Karpas-422 (cell line): ENCODE data around the gene MYH16. TPM values are rescaled to one million over a fixed set of nuclear protein-coding genes. Genes with fewer than 3 reads are reported as not detected.
"Not testable (repeated sequence)": the region's sequence is repeated elsewhere in the genome, so short reads cannot be mapped to it uniquely, and the experiment has no call there.

ENCODE experiments used
- DNase-seq: peaks from one replicate; pipeline ENCODE4 v3.0.0-alpha.2; 2015
- H2AFZ ChIP-seq: fragments of 200-600 bp; sonication (generic); 2 replicates; pipeline ENCODE4 v1.6.1; 2014; ENCODE audit warnings: antibody characterized with exemption, low read length, mixed read lengths
- H3K27ac ChIP-seq: fragments of 200-600 bp; sonication (generic); 2 replicates; pipeline ENCODE4 v1.5.1; 2014; ENCODE audit warnings: mild to moderate bottlenecking, low read length, moderate library complexity
- H3K27me3 ChIP-seq: fragments of 200-600 bp; sonication (generic); 2 replicates; pipeline ENCODE4 v1.6.1; 2014; ENCODE audit warnings: low read length, mixed read lengths
- H3K36me3 ChIP-seq: fragments of 200-600 bp; sonication (generic); 2 replicates; pipeline ENCODE4 v1.6.1; 2014; ENCODE audit warnings: low read length, mixed read lengths; ENCODE audit not compliant: insufficient read depth
- H3K4me1 ChIP-seq: fragments of 200-600 bp; sonication (generic); 2 replicates; pipeline ENCODE4 v1.6.1; 2014; ENCODE audit warnings: mild to moderate bottlenecking, low read length, mixed read lengths
- H3K4me2 ChIP-seq: fragments of 200-600 bp; sonication (generic); 2 replicates; pipeline ENCODE4 v1.6.1; 2014; ENCODE audit warnings: low read length, low read depth, mild to moderate bottlenecking; ENCODE audit not compliant: poor library complexity, severe bottlenecking
- H3K4me3 ChIP-seq: fragments of 200-600 bp; sonication (generic); 2 replicates; pipeline ENCODE4 v1.5.1; 2014; ENCODE audit warnings: mild to moderate bottlenecking, antibody characterized with exemption, low read length, mixed read lengths
- H3K79me2 ChIP-seq: fragments of 200-600 bp; sonication (generic); 2 replicates; pipeline ENCODE4 v1.6.1; 2014; ENCODE audit warnings: mild to moderate bottlenecking, low read length, mixed read lengths
- H3K9ac ChIP-seq: fragments of 200-600 bp; sonication (generic); 2 replicates; pipeline ENCODE4 v1.6.0; 2014; ENCODE audit warnings: low read length
- H3K9me2 ChIP-seq: fragments of 200-600 bp; sonication (generic), shearing (Covaris generic); replicated peaks from 2 replicates; pipeline ENCODE4 v1.6.0; 2014; ENCODE audit warnings: mild to moderate bottlenecking, low read length, moderate library complexity; ENCODE audit not compliant: insufficient read depth
- H3K9me3 ChIP-seq: fragments of 300-700, 200-600 bp; sonication (generic); 2 replicates; pipeline ENCODE4 v1.6.1; 2014; ENCODE audit warnings: low read length, mixed read lengths
- H4K20me1 ChIP-seq: fragments of 200-600 bp; sonication (generic); 2 replicates; pipeline ENCODE4 v1.6.1; 2014; ENCODE audit warnings: mild to moderate bottlenecking, antibody characterized with exemption, low read length, low read depth; ENCODE audit not compliant: insufficient read depth
- total RNA-seq: library from RNA; depleted of rRNA; stranded (reverse); fragments of >200 nt; shearing (Covaris generic); gene quantifications from 2 replicates; pipeline ENCODE4 v1.2.3, GENCODE V29; 2014; ENCODE audit warnings: low replicate concordance

Gene MYH16
- total RNA-seq, 1 experiment from 2014 or later: not detected

GRCh38 chr7:99311702-99312101 is 39.1 kb downstream of the MYH16 start:
- H3K9ac ChIP-seq: no peak overlapping the region
- H3K27ac ChIP-seq: no peak overlapping the region
- H2AFZ ChIP-seq: no peak overlapping the region
- no peaks in the 10 kb centered on the region for H3K9me2 ChIP-seq
- no peaks in the 10 kb centered on the region for H3K27me3 ChIP-seq
- H4K20me1 ChIP-seq: no peaks in the 10 kb centered on the region
- no peak overlapping the region for H3K4me2 ChIP-seq
- no peaks in the 10 kb centered on the region for H3K36me3 ChIP-seq
- no peaks in the 10 kb centered on the region for H3K9me3 ChIP-seq
- DNase-seq: no peak
- peaks cover 15% of the 10 kb centered on the region for H3K4me1 ChIP-seq
- H3K4me3 ChIP-seq: no peak overlapping the region
- no peaks in the 10 kb centered on the region for H3K79me2 ChIP-seq

GRCh38 chr7:99312316-99313203 is 39.9 kb downstream of the MYH16 start:
- H4K20me1 ChIP-seq: no peaks in the 10 kb centered on the region
- no peaks in the 10 kb centered on the region for H3K36me3 ChIP-seq
- no peaks in the 10 kb centered on the region for H3K9me3 ChIP-seq
- H3K79me2 ChIP-seq: no peaks in the 10 kb centered on the region
- H3K4me2 ChIP-seq: no peak overlapping the region
- no peak overlapping the region for H3K9ac ChIP-seq
- no peak overlapping the region for H2AFZ ChIP-seq
- H3K27me3 ChIP-seq: no peaks in the 10 kb centered on the region
- peak; percentile 92 for DNase-seq
- no peak overlapping the region for H3K27ac ChIP-seq
- H3K9me2 ChIP-seq: no peaks in the 10 kb centered on the region
- no peak overlapping the region for H3K4me3 ChIP-seq
- H3K4me1 ChIP-seq: peaks cover 15% of the 10 kb centered on the region

GRCh38 chr7:99313204-99313573 is 40.5 kb downstream of the MYH16 start:
- H3K27me3 ChIP-seq: no peaks in the 10 kb centered on the region
- H3K4me3 ChIP-seq: no peak overlapping the region
- no peaks in the 10 kb centered on the region for H3K9me2 ChIP-seq
- no peak overlapping the region for H3K27ac ChIP-seq
- no peak overlapping the region for H2AFZ ChIP-seq
- no peak for DNase-seq
- H3K36me3 ChIP-seq: no peaks in the 10 kb centered on the region
- no peaks in the 10 kb centered on the region for H3K79me2 ChIP-seq
- H3K4me2 ChIP-seq: no peak overlapping the region
- no peak overlapping the region for H3K9ac ChIP-seq
- no peaks in the 10 kb centered on the region for H4K20me1 ChIP-seq
- no peaks in the 10 kb centered on the region for H3K9me3 ChIP-seq
- H3K4me1 ChIP-seq: peaks cover 12% of the 10 kb centered on the region

GRCh38 chr7:99314504-99314903 is 41.9 kb downstream of the MYH16 start:
- no peaks in the 10 kb centered on the region for H3K79me2 ChIP-seq
- no peak overlapping the region for H3K4me3 ChIP-seq
- H3K9me2 ChIP-seq: no peaks in the 10 kb centered on the region
- no peaks in the 10 kb centered on the region for H3K36me3 ChIP-seq
- H3K9ac ChIP-seq: no peak overlapping the region
- DNase-seq: no peak
- H2AFZ ChIP-seq: no peak overlapping the region
- H4K20me1 ChIP-seq: no peaks in the 10 kb centered on the region
- H3K9me3 ChIP-seq: no peaks in the 10 kb centered on the region
- no peaks in the 10 kb centered on the region for H3K27me3 ChIP-seq
- no peak overlapping the region for H3K4me2 ChIP-seq
- peaks cover 10% of the 10 kb centered on the region for H3K4me1 ChIP-seq
- no peak overlapping the region for H3K27ac ChIP-seq

GRCh38 chr7:99320371-99320770 is 47.7 kb downstream of the MYH16 start:
- Histone ChIP-seq H3K9me3 (no peaks in the 10 kb centered on the region), H3K4me3 (no peak overlapping the region), H2AFZ (no peak overlapping the region), H3K9ac (no peak overlapping the region), H4K20me1 (no peaks in the 10 kb centered on the region), H3K27ac (no peak overlapping the region), H3K27me3 (no peaks in the 10 kb centered on the region), H3K79me2 (peaks cover 6% of the 10 kb centered on the region; the same call in 1 of the 2 replicates), H3K36me3 (no peaks in the 10 kb centered on the region), H3K4me2 (no peak overlapping the region), H3K9me2 (no peaks in the 10 kb centered on the region), H3K4me1 (peaks cover 9% of the 10 kb centered on the region)
- no peak for DNase-seq

GRCh38 chr7:99322659-99323058 is 50.0 kb downstream of the MYH16 start:
- H3K4me1 ChIP-seq: peaks cover 20% of the 10 kb centered on the region
- H3K36me3 ChIP-seq, H3K9me2 ChIP-seq, H3K27me3 ChIP-seq, H3K4me3 ChIP-seq, H2AFZ ChIP-seq, H3K9me3 ChIP-seq, H3K27ac ChIP-seq, H4K20me1 ChIP-seq, DNase-seq, H3K9ac ChIP-seq, H3K4me2 ChIP-seq: not testable (repeated sequence)
- peaks cover 27% of the 10 kb centered on the region for H3K79me2 ChIP-seq

- H2AFZ ChIP-seq: no peak overlapping the region
- no peaks in the 10 kb centered on the region for H3K27me3 ChIP-seq
- peak overlapping the region; percentile 89 for H3K4me3 ChIP-seq
- H3K9ac ChIP-seq: peak overlapping the region; percentile 93
- H3K27ac ChIP-seq: no peak overlapping the region
- no peaks in the 10 kb centered on the region for H3K9me3 ChIP-seq
- H4K20me1 ChIP-seq: peaks cover 10% of the 10 kb centered on the region; the same call in 1 of the 2 replicates
- no peaks in the 10 kb centered on the region for H3K36me3 ChIP-seq
- peak overlapping the region; percentile 92 for H3K4me2 ChIP-seq
- H3K4me1 ChIP-seq: peaks cover 34% of the 10 kb centered on the region
- H3K9me2 ChIP-seq: no peaks in the 10 kb centered on the region
- no peak for DNase-seq
- peaks cover 44% of the 10 kb centered on the region for H3K79me2 ChIP-seq
These were observed 51.9 kb downstream of the MYH16 start for GRCh38 chr7:99324559-99324958.

- Histone ChIP-seq H3K4me3 (peak overlapping the region; percentile 89), H3K36me3 (no peaks in the 10 kb centered on the region), H3K27ac (peak overlapping the region; percentile 29; the same call in 1 of the 2 replicates), H4K20me1 (peaks cover 10% of the 10 kb centered on the region; the same call in 1 of the 2 replicates), H3K27me3 (no peaks in the 10 kb centered on the region), H2AFZ (peak overlapping the region; percentile 58; the same call in 1 of the 2 replicates), H3K4me2 (peak overlapping the region; percentile 92), H3K9me3 (no peaks in the 10 kb centered on the region), H3K4me1 (peaks cover 39% of the 10 kb centered on the region), H3K79me2 (peaks cover 49% of the 10 kb centered on the region), H3K9ac (peak overlapping the region; percentile 93), H3K9me2 (no peaks in the 10 kb centered on the region)
- DNase-seq: no peak
These were observed 52.4 kb downstream of the MYH16 start for GRCh38 chr7:99325001-99325493.
